GM19238 (cell line): ENCODE measurements around the gene RC3H1.
"Not testable (repeated sequence)": the region's sequence is repeated elsewhere in the genome, so short reads cannot be mapped to it uniquely, and the experiment has no call there.

ENCODE experiments used
- DNase-seq: peaks from one replicate; pipeline ENCODE4 v3.0.0; 2011; ENCODE audit warnings: low spot score; ENCODE audit not compliant: insufficient read length

The RC3H1 gene

DNA sequence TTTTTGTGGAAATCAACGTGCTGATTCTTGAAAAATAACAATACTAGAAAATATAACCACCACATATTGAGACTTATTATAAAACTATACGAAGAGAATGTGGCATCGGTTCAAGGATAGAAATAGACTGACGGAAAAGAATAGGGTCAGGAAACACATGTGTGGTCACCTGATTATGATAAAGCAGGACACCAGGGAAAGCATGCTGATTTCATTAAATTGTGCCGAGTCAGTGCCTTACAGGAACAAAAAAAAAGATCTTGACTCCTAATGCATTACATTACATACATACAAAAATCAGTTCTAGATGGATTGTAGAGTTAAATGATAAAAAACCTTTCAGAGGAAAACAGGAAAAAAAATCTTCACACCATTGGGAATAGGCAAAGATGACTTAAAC is 61.5 kb downstream of the RC3H1 start:
- no peak for DNase-seq

DNA sequence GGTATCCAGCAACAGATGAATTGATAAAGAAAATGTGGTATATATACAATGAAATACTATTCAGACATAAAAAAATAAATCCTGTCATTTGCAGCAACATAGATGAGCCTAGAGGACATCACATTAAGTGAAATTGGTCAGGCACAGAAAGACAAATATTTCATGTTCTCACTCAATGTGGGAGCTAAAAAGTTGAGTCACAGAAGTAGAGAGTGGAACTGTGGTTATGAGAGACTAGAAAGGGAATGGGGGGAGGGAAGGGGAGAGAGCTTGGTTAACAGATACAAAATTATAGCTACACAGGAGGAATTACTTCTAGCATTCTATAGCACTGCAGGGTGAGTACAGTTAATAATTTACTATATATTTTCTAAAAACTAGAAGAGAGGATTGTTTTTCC is 68.0 kb downstream of the RC3H1 start:
- no peak for DNase-seq

DNA sequence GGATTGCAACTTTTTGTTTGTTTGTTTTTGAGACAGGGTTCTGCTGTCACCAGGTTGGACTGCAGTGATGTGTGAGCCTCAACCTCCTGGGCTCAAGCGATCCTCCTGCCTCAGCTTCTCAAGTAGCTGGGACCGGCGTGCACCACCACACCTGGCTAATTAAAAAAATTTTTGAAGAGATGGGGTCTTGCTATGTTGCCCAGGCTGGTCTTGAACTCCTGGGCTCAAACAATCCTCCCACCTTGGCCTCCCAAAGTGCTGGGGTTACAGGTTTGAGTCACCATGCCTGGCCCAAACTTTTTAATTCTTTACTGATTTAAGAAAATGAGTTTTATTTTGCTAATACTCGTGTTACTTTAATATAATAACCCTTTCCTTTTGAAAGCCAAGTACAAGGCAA is 73.6 kb downstream of the RC3H1 start:
- no peak for DNase-seq

DNA sequence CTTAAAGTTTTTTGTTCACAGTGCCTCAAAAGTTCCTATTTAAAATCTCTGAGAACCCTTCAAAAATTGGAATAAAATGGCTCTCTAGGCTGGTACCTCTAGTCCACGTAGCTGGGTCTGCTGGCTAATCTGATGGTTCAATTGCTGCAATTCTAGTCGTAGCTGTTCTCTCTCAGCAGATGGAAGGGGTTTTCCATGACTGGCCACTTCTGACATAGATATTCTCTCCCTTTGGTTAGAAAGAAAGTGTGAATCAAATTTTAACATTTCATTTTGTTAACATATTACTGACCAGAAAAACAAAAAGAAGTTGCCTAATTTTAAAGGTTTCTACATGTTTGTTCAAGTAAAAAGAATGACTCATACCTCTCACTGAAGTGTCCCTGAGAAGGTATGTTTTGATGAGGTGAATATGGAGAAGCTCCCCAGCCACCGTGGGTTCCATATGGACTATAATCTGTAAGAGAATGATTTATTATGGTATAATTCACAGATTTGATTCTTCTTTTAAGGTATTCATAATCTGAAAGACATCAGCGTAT is 75.7 kb downstream of the RC3H1 start:
- DNase-seq, result no peak

DNA sequence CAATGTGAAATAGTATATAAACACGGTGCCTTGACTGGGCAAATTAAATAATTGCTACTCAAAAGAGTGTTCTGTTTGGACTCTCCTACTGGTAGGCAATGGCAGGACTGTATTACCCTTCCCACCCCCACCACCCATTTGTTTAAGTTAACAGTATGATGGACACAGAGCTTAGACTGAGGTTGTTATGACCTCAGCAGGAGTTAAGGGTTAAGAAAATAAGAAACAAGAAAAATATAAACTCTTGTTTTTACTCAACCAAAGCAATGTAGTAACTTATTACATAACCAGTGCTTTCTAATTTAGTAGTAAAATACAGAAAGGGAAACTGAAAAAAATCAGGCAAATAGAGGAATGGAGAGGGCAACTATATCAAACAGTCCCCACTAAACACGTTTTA is 85.1 kb downstream of the RC3H1 start:
- DNase-seq, result no peak

DNA sequence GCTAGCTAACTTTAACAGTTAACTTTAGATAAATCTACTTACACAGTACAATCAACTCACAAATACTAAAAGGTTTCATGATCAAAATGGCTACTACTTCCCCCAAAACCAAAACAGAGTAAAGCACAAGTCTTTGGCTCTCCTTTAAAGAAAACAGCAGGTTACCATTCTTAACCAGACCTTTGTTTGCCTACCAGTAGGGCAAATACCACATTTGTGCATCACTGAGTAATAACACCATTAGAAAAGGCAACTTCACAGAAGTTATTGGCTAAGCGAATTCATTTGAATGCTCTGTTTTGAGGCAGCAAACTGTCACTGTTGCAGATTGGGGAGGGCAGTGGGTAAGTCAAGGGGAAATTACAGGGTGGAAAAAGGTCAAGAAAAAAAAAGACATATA is 87.7 kb downstream of the RC3H1 start:
- DNase-seq, result no peak

DNA sequence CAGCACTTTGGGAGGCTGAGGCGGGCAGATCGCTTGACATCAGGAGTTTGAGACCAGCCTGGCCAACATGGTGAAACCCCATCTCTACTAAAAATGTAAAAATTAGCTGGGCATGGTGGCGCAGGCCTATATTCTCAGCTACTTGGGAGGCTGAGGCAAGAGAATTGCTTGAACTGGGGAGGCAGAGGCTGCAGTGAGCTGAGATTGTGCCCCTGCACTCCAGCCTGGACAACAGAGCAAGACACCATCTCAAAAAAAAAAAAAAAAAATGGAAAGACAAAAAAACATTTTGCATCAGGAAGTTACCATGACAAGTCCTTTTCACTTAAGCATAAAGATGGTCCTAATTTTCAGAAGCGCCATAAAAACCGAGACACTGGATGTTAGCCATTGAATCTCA is 91.6 kb downstream of the RC3H1 start:
- not testable (repeated sequence) for DNase-seq

DNA sequence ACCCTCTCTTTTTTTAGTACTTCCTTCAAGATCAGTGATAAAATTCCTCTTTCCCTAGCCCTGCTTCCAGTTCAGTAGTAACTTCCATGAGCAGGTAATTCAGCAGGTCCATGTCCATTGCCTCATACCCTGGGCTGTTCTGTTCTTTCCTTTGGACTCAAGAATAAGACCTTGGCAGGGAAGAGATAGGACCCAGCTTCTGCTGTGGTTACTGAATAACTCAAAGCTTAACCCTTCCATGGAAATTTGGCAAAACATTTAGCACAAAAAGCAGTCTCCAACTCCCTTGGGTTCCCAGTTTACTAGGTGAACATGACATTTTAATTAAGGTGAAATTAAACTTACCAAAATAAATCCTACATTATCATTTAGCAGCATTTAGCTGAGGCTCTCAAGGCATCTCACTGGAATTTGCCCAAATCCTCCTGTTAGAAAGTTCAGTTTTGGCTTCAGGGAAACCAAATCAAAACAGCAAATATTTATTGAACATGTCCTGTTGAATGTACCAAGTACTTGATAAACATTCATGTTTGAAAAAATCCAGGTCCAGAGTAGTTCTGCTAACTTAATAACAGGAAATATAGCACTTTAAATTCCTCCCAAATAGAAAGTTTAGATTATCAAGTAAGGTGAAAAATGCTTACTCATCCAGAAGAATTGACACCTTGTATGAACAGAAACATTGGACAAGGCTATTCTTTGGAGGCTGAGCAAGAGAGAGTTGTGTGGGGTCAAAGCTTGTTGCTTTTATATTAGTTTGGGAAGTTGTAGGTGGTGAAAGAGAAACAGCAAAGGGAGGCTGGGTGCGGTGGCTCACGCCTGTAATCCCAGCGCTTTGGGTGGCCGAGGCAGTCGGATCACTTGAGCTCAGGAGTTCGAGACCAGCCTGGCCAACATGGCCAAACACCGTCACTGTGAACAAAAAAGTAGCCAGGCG is 96.6 kb downstream of the RC3H1 start:
- no peak for DNase-seq

DNA sequence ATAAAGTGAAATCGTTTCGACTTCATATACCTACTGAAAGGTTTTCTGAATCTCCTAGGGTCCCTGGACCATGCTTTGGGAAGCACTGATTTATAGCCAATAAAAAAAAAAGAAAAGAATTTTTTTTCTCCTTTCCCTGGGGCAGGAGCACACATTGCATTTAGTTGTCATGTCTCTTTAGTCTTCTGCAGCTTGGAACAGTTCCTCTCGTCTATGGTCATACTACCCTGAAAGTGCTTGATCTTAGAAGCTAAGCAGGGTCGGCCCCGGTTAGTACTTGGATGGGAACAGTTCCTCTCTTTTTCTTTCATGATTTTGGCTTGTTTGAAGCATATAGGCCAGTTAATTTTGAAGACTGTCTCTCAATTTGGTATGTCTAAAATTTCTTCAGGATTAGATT is 101.3 kb downstream of the RC3H1 start:
- no peak for DNase-seq

DNA sequence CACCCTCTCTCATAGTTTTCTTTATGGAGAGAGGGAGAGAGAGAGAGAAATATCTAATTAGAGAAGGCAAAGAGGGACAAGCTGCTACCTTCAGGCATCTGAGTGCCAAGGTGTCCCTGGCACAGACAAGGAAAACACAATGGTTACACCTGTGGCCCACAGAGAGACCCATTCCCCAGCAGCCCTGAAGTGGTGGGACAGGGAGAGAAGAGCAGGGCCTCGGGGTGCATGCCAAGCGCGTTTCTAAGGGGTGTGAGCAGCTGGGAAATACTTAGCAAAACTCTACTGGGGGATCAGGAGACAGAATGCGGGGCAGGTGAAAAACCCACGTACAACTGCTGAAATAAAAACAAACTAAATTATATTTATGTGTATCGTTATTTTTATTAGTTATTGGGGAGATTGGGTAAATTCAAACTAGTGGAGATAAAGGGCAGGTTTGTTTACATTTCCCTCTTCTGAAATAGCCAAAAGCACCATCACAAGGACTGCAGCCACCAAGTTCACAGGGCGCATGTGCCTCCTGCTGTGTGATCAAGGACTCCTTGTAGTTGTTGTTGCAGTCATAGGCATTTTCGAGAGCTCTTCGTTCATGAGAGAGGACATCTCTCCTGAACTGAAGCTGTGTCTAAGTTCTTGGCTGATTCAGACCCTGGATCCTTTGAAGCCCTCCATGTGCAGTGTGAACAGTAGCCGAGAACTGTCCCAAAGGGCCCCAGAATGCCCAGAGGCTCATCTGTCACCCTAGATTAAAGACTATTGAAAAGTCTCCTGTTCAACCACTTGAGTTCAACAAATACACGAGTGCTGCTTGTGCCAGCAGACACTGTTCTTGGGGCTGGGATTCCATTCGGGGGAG is 104.3 kb downstream of the RC3H1 start:
- DNase-seq, result no peak

DNA sequence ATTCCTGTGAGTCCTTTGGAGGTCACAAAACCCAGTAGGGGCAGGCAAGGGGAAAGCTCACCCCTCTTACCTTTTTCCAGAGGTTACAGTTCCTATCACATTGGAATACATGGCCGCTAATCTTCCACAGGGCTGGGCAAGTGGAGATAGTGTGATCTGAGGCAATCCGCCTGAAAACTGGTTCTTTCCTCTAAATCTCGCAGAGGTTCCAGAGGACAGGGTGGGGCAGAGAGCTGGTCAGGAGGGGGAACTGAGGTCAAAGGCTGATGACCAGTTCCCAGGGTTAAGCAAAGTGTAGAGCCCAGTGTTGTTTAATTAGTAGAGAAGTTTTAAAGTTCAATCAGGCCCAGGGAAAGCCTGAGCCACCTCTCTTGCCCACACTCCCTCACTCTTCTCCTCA is 105.0 kb downstream of the RC3H1 start, which contains the start of gene SERPINC1:
Gene SERPINC1, minus strand, starts transcription at position 179 of the 400 bp plus-strand sequence. Its CDS starts 68 bp downstream, at position 111.
- DNase-seq, result no peak

DNA sequence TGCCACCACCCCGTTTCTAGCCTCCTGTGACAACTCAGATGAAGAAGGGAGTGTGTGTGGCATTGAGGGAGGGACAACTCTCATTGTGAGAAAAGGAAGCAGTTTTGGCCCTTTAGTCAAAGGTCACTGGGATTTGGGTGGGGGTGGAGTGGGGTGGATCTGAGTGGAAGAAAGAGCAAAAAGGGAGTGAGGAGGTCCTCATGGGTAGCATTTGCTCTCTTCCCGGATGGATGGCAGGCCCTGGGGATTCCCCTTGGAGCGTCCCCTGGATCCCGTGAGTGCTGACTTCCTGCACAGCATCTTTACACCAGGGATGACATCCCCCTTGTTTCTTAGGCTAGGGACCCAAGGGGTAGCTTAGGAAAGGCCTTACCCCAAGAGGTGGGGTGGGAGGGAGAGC is 105.5 kb downstream of the RC3H1 start:
- no peak for DNase-seq

DNA sequence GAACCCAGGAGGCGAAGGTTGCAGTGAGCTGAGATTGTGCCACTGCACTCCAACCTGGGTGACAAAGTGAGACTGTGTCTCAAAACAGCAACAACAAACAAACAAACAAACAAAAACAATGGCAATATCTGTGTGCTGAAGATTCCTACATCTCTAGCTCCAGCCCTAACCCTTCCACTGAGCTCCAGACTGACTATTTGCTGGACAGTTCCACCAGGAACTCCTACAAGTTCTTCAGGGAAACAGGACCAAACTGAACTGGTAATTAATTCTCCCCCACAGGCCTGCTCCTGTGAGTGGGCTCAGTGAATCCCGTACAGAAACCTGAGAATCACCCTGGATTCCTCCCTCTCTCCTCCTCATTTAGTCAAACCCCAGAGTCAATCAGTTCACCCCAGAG is 106.6 kb downstream of the RC3H1 start:
- DNase-seq, result no peak

DNA sequence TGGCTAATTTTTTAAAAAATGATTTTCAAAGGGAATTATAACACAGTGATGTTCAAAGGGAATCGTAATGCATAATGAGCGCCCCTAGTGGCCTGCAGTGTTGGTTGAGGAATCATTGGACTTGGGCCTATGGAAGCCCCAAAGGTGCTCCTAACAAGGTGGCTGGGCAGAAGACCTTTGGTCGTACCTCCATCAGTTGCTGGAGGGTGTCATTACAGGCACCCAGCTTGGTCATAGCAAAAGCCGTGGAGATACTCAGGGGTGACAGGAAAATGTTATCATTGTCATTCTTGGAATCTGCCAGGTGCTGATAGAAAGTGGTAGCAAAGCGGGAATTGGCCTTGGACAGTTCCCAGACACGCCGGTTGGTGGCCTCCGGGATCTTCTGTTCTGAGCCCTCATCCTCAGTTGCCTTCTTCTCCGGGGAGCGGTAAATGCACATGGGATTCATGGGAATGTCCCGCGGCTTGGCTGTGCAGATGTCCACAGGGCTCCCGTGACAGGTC is 107.7 kb downstream of the RC3H1 start:
- DNase-seq, result peak; percentile 32

DNA sequence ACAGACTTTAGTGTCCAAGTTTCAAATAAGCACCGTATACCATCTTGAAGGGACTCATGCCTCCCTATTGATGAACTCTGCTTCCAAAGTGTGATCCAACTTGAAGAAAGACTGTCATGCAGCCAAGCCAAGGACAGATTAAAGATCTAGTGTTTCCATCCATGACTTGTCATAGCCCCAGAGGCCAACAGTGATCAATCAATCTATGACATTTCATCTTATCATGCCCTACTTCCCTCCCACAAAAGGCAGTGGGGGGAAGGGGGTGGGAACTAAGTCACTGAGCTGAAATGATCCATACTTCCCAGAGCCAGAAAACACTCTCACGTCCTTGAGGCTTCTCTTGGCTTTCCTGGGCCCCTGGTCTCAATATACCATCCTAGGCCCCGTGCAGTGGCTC is 109.0 kb downstream of the RC3H1 start:
- DNase-seq, result no peak

DNA sequence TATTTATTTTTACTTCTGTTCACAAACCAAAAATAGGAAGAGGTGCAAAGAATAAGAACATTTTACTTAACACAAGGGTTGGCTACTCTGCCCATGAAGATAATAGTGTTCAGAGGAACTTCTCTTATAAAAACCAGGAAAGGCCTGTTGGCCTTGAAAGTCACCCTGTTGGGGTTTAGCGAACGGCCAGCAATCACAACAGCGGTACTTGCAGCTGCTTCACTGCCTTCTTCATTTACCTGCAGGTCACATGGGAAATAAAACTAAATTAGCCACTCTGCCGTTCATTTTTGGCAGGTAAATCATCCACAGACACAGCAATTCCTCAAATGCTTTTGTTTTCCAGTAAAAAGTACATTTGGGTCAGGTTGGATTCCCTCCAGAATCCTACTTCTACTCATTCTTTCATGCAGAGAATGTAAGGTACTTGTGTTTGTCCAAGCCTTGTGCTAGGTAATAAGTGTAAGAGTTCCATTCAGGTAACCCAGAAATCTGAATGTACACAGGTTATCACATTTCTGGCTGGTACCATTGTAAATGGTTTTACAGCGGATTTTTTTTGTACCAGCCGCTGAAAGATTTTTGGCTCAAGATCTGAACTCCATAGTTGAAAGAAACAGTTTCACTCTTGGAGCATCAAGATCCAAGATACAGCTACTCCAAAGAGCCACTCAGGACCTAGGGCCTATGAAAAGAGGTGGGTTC is 118.2 kb downstream of the RC3H1 start:
- DNase-seq, result no peak

DNA sequence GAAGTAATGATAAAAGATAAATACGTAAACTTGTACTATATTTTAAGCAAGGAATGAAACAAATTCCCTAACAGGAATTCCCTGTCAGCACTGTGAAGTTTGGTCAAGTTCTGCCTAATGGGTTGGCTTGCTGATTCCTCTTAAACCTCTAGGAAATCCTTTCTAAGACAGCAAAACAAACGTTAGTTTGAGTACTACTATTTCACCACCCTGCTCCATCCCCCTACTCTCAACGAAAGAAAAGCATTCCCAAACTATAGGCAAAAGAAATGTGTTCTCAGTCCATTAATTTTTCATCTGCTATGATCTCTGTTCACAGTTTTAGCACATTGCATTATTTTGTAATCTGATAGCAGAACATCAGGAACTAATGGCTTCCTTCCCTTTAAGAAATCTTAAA is 121.2 kb downstream of the RC3H1 start:
- DNase-seq, result no peak

DNA sequence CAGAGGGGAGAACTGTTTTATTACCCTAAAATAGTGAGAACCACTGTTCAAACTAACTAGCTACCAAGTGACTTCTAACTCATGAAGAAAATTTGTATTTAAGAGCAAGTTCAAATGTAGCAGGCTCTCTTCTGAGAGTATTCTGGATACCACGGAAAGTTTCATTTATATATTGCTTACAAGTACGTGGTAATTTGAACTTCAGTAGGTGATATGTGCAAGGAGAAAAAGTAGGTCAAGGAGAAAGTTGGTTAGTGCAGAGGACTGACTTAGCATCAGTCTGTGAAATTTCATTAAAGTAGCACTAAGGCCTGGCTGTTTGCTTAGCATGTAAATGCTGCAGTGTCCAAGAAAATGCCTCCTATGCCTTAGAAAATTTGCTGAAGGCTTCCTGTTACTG is 121.7 kb downstream of the RC3H1 start:
- DNase-seq, result no peak

DNA sequence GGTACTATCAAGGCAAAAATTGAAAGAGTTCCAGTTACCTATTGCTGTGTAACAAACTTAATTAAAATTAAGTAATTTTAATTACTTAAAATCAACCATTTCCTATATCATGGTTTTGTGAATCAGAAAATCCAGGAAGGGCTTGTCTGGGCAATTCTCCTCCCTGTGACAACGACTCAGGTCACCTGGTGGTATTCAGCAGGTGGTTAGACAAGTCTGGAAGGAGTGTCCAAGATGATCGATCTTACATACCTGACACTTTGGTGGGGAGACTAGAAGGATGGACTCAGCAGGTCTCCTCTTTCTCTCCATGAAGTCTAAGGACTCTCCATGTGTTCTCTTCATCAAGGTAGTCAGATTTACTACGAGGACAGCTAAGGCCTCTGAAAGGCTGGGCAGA is 128.0 kb downstream of the RC3H1 start:
- DNase-seq, result no peak

DNA sequence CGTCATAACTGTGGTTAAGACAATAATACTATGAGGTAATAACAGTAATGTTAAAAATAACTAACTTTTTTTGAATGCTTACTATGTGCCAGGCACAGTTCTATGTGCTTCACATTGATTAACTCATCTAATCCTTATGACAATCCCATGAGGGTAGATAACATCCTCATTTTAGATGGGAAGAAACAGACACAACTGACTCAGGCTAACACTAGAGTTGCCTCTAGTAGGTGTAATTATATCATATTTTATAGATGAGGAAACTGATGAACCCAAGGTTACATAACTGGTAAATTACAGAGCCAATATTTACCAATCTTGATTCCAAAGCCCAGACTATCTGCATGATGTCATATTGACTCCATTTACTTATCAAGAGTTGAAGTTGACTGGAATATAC is 128.5 kb downstream of the RC3H1 start:
- DNase-seq, result no peak

DNA sequence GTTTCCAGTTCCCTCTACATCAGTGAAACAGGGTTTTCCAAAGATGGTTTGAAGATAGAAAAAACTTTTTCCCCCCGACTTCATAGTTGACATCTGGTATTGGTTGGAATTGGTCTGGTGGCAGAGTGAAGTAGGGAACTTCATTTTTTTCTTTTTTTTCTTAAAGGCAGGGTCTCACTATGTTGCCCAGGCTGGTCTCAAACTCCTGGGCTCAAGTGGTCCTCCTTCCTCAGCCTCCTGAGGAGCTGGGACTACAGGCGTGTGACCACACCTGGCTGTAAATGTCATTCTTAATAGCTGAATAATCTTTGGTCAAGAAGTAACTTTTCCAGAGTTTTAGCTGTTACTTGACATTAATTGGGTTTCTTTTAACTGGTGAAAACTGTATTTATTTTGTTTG is 132.3 kb downstream of the RC3H1 start:
- no peak for DNase-seq
